GM21723 (cell line): ENCODE data around the gene NXNL1.
"Not testable (repeated sequence)": the region's sequence is repeated elsewhere in the genome, so short reads cannot be mapped to it uniquely, and the experiment has no call there.

ENCODE experiments used
- ATAC-seq: cut with Tn5 transposase; IDR thresholded peaks from one replicate; pipeline ENCODE4 v1.9.1; 2021; ENCODE audit warnings: mild to moderate bottlenecking, moderate library complexity; ENCODE audit not compliant: unreplicated experiment

Gene NXNL1

GRCh38 chr19:17460372-17461230 is at the start of gene NXNL1:
Gene NXNL1 (minus strand): TSS chr19:17460926. CDS start chr19:17460869, 57 bp downstream.
- no peak for ATAC-seq

GRCh38 chr19:17508558-17508933 is 47.8 kb upstream of the NXNL1 start:
- not testable (repeated sequence) for ATAC-seq

DNA sequence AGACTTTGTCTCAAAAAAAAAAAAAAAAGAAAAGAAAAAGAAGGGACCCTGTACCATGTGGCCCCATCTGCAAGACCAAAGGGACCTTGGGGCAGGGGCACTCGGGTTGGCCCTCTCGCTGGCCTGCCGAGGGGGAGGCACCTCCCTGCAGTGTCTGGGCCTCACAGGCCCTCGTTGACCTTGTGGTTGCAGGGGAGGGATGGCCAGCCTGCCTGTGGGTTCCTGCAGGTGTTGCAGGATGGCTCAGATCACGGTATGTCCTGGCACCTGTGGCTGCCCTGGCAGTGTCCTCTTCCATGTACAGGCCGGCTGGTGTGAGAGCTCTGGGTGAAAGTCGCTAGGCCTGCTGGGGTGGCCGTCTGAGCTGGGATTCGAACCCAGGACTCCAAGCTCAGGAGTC is 46.0 kb upstream of the NXNL1 start:
- no peak for ATAC-seq

- no peak for ATAC-seq
Measured at GRCh38 chr19:17505223-17505622, 44.5 kb upstream of the NXNL1 start.

DNA sequence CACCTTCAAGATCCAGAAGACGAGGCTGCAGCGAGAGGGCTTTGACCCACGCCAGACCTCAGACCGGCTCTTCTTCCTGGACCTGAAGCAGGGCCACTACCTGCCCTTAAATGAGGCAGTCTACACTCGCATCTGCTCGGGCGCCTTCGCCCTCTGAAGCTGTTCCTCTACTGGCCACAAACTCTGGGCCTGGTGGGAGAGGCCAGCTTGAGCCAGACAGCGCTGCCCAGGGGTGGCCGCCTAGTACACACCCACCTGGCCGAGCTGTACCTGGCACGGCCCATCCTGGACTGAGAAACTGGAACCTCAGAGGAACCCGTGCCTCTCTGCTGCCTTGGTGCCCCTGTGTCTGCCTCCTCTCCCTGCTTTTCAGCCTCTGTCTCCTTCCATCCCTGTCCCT is 43.7 kb upstream of the NXNL1 start:
- no peak for ATAC-seq

DNA sequence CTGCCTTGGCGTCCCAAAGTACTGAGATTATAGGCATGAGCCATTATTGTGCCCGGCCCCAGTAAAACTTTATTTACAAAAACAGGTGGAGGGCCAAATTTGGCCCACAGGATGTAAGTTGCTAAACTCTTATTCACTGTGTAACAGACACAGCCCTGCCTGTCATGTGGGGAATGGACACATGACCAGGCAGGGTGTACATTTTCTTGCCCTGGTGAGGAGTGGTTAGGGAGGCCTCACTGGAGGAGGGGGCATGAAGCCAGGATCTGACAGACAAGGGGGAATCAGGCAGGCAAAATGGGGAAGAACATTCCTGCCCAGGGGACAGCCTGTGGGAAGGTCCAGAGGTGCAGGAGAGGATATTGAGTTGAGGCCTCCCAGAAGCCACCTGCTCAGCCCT is 43.3 kb upstream of the NXNL1 start:
- no peak for ATAC-seq

DNA sequence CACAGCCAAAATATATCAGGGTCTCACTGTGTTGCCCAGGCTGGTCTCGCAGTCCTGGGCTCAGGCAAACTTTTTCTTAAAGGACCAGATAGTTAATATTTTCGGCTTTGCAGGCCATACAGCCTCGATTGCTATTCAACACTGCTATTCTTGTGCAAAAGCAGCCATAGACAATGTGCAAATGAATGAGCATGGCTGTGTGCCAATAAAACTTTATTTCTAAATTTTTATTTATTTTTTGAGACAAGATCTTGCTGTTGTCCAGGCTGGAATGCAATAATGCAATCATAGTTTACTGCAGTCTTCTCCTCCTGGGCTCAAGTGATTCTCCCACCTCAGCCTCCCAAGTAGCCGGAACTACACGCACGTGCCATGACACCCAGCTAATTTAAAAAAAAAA is 42.5 kb upstream of the NXNL1 start:
- no peak for ATAC-seq

GRCh38 chr19:17500447-17501198 is 39.9 kb upstream of the NXNL1 start:
- ATAC-seq, result no peak

- ATAC-seq, result no peak
Measured at GRCh38 chr19:17499648-17500446, 39.1 kb upstream of the NXNL1 start.

DNA sequence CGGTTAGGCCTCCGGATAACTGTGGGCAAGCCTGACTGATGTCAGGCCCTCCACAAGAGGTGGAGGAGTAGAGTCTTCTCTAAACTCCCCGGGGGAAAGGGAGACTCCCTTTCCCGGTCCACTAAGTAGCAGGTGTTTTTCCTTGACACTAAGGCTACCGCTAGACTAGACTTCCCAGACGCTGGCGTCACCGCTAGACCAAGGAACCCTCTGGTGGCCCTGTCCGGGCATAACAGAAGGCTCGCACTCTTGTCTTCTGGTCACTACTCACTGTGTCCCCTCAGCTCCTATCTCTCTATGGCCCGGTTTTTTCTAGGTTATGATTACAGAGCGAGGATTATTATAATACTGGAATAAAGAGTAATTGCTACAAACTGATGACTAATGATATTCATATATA is 38.3 kb upstream of the NXNL1 start:
- not testable (repeated sequence) for ATAC-seq

DNA sequence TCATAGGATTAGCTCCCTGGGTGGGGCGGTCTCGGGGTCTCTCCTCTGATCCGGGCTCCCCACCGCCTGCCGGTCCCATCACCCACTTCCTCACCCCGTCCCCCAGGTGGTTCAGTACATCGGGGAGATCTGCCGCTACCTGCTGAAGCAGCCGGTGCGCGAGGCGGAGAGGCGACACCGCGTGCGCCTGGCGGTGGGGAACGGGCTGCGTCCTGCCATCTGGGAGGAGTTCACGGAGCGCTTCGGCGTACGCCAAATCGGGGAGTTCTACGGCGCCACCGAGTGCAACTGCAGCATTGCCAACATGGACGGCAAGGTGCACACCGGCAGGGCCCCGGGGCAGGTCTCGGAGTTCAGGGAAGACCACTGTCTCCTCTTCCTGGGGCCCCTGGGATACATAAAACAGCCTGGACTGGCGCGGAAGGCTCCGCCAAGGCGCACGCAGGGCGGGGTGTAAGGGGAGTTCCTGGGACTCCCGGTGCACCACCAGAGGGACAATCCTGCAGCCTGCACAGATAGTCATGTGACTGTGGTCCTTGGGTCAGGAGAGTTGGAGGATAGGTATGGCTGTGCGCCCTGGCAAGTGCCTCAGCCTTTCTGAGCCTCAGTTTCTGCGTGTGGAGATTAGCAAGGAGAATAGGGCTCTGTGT is 36.5 kb upstream of the NXNL1 start:
- ATAC-seq, result no peak

GRCh38 chr19:17496337-17496997 is 35.7 kb upstream of the NXNL1 start:
- no peak for ATAC-seq

DNA sequence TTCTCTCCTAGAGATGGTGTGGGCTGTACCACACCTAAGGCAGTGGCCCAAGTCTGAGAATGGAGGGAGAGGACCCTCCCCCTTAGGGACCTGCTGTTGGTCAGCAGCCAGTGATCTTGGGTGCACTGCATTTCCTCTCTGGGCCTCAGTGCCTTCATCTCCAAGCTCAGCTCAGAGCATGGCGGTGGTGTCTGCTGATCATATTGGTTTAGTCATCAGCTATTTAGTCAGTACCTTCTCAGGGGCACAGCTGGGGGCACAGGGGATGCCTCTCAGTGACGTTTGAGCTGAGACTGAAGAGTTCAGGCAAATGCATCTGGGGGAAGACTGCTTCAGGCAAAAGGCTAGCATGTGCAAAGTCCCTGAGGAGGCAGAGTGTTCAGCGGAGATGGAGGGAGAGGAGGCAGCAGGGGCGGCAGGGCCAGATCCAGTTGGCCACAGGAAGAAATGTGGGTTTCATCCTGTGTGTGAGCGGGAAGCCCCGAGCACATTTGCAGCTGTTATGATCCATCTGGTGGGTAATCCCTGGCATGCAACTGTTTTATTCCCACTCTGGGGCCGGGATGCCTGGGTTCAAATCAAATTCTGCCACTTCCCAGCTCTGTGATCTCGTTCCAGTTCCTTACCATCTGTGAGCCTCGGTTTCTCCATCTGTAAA is 35.0 kb upstream of the NXNL1 start:
- no peak for ATAC-seq

GRCh38 chr19:17491287-17491686 is 30.6 kb upstream of the NXNL1 start:
- no peak for ATAC-seq

GRCh38 chr19:17490411-17490810 is 29.7 kb upstream of the NXNL1 start:
- no peak for ATAC-seq

DNA sequence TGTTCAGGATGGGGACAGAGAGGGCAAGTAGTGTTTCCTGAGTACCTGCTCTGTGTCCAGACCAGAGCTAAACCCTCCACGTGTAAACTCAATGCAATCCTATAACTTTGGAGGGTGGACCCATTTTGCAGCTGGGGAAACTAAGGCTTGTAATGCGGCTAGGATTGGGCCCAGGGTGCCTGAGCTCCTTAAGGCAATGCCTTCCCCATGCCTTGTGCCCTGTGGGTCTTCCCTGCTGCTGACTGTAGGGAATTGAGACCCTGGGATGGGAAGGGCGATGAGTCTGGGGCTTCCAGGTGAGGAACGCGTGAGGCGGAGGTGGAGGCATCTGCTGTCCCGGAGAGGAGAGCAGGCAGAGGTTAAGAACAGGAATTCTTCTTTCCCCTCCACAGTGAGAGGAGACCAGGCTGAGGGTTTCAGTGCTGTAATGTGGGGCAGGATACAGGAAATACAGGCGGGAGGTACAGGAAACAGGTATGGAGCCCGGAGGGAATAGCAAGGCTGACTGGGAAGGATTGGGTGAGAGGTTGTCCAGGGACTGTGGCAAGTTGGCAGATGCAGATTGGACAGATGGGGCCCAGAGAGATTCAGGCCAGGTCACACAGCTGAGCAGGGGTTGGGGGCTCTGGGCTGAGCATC is 28.8 kb upstream of the NXNL1 start:
- no peak for ATAC-seq

DNA sequence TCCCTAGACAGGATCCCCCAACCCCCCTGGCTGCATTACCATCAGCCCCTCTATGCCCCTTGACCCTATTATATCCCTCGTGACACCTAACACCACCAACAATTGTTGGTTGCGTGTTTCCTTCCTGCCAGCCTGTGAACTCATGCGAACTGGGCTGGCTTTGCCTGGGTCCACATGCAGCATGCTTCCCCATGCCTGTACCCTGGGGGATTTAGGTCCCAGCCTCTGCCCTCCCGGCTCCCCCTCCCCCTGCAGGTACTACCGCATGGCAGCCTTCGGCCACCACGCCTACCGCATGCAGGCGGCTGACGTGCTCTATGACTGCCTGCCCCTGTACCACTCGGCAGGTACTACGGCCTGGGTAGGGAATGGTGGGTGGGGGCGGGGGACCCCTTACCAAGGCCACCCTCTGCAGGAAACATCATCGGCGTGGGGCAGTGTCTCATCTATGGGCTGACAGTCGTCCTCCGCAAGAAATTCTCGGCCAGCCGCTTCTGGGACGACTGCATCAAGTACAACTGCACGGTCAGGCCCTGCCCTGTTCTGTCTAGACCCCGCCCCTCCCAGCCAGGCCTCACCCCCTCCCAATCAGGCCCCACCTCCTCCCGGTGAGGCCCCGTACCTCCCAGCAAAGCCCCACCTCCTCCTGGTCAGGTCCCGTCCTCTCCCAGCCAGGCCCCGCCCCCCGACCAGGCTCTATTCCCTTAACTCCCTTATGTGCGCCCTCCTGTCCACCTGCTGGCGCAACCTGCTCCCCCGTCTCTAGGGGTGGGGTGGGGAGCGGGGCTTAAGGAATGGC is 28.1 kb upstream of the NXNL1 start:
- ATAC-seq, result peak; percentile 68

GRCh38 chr19:17487284-17488121 is 26.8 kb upstream of the NXNL1 start:
- ATAC-seq, result no peak
